ENCODE measurements around the gene ATP1A2. TPM values are rescaled to one million over a fixed set of nuclear protein-coding genes. Genes with fewer than 3 reads are reported as not detected.

The ATP1A2 gene
- total and polyA plus RNA-seq, 4 donors = 0.09 to 1.5 (median 0.29) TPM

DNA sequence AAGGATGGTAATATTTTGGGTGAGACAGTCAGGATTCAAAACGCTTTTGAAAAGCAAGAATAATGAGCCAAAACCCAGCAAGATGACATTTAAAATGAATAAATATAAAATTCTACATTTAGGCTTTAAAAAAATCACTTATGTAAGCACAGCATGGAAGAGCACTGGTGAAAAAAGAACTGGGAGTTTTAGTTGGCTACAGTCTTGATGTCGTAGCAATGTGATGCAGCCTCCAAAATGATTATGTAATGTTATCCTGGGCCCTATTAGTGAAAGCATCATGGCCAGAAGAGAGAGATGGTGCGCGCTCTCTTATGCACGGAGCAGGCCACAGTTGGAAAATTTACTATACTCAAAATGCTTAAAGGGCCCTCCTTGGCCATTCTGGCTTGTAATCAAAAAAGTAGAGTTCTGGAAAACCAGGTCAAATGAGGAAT is 29.1 kb upstream of the ATP1A2 start:
- Histone ChIP-seq H3K9ac (ENCODE audit: low read depth in 1 of 2, low read length in 2 of 2) (no peak overlapping the region), H3K9me3 (ENCODE audit: control insufficient read depth in 4 of 4, low read length in 3 of 4) (no peaks in the 10 kb centered on the region), H3K27ac (ENCODE audit: low read depth in 1 of 2, low read length in 2 of 2) (no peak overlapping the region), H3K4me3 (ENCODE audit: low read depth in 1 of 3, low read length in 3 of 3) (no peak overlapping the region), H3K27me3 (ENCODE audit: control insufficient read depth in 4 of 4, insufficient read depth in 4 of 4, low read length in 3 of 4) (peaks cover 0 to 5% (median 2%) of the 10 kb centered on the region in 4 donors), H3K36me3 (ENCODE audit: control insufficient read depth in 4 of 4, insufficient read depth in 3 of 4, low read depth in 1 of 4, low read length in 3 of 4) (peaks cover 0 to 17% (median 8%) of the 10 kb centered on the region in 4 donors), H3K4me1 (ENCODE audit: control insufficient read depth in 4 of 4, insufficient read depth in 4 of 4, low read length in 3 of 4) (peaks cover 0 to 9% (median 5%) of the 10 kb centered on the region in 4 donors)
- no peak for DNase-seq (ENCODE audit: low spot score)
- 83% methylated on average over 5 of the region's 5 CpGs for WGBS
- TF ChIP-seq FOXA1 (IDR thresholded peaks at IDR 0.05) (no peak), RXRA (IDR thresholded peaks at IDR 0.05) (no peak), SP1 (IDR thresholded peaks at IDR 0.05) (no peak), TAF1 (conservative IDR thresholded peaks at IDR 0.05) (no peak), EGR1 (IDR thresholded peaks at IDR 0.05; ENCODE audit: low read depth in 2 of 2) (no peak), JUND (IDR thresholded peaks at IDR 0.05) (no peak), HNF4G (IDR thresholded peaks at IDR 0.05) (no peak), HNF4A (conservative IDR thresholded peaks at IDR 0.05) (no peak), NR2F2 (IDR thresholded peaks at IDR 0.05) (no peak), GABPA (IDR thresholded peaks at IDR 0.05 in 1 of 2, conservative IDR thresholded peaks at IDR 0.05 in 1 of 2) (no peak), YY1 (IDR thresholded peaks at IDR 0.05) (no peak), FOXA2 (IDR thresholded peaks at IDR 0.05) (no peak)
- TF ChIP-seq, protein P1, sequence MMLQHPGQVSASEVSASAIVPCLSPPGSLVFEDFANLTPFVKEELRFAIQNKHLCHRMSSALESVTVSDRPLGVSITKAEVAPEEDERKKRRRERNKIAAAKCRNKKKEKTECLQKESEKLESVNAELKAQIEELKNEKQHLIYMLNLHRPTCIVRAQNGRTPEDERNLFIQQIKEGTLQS (IDR thresholded peaks at IDR 0.05) = no peak
- TF ChIP-seq, protein P2, sequence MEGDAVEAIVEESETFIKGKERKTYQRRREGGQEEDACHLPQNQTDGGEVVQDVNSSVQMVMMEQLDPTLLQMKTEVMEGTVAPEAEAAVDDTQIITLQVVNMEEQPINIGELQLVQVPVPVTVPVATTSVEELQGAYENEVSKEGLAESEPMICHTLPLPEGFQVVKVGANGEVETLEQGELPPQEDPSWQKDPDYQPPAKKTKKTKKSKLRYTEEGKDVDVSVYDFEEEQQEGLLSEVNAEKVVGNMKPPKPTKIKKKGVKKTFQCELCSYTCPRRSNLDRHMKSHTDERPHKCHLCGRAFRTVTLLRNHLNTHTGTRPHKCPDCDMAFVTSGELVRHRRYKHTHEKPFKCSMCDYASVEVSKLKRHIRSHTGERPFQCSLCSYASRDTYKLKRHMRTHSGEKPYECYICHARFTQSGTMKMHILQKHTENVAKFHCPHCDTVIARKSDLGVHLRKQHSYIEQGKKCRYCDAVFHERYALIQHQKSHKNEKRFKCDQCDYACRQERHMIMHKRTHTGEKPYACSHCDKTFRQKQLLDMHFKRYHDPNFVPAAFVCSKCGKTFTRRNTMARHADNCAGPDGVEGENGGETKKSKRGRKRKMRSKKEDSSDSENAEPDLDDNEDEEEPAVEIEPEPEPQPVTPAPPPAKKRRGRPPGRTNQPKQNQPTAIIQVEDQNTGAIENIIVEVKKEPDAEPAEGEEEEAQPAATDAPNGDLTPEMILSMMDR (IDR thresholded peaks at IDR 0.05; ENCODE audit: low read depth, low read length, missing input control) = no peak
- TF ChIP-seq, protein P3, sequence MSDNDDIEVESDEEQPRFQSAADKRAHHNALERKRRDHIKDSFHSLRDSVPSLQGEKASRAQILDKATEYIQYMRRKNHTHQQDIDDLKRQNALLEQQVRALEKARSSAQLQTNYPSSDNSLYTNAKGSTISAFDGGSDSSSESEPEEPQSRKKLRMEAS (IDR thresholded peaks at IDR 0.05) = no peak
- TF ChIP-seq, protein P4, sequence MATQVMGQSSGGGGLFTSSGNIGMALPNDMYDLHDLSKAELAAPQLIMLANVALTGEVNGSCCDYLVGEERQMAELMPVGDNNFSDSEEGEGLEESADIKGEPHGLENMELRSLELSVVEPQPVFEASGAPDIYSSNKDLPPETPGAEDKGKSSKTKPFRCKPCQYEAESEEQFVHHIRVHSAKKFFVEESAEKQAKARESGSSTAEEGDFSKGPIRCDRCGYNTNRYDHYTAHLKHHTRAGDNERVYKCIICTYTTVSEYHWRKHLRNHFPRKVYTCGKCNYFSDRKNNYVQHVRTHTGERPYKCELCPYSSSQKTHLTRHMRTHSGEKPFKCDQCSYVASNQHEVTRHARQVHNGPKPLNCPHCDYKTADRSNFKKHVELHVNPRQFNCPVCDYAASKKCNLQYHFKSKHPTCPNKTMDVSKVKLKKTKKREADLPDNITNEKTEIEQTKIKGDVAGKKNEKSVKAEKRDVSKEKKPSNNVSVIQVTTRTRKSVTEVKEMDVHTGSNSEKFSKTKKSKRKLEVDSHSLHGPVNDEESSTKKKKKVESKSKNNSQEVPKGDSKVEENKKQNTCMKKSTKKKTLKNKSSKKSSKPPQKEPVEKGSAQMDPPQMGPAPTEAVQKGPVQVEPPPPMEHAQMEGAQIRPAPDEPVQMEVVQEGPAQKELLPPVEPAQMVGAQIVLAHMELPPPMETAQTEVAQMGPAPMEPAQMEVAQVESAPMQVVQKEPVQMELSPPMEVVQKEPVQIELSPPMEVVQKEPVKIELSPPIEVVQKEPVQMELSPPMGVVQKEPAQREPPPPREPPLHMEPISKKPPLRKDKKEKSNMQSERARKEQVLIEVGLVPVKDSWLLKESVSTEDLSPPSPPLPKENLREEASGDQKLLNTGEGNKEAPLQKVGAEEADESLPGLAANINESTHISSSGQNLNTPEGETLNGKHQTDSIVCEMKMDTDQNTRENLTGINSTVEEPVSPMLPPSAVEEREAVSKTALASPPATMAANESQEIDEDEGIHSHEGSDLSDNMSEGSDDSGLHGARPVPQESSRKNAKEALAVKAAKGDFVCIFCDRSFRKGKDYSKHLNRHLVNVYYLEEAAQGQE (IDR thresholded peaks at IDR 0.05) = no peak

DNA sequence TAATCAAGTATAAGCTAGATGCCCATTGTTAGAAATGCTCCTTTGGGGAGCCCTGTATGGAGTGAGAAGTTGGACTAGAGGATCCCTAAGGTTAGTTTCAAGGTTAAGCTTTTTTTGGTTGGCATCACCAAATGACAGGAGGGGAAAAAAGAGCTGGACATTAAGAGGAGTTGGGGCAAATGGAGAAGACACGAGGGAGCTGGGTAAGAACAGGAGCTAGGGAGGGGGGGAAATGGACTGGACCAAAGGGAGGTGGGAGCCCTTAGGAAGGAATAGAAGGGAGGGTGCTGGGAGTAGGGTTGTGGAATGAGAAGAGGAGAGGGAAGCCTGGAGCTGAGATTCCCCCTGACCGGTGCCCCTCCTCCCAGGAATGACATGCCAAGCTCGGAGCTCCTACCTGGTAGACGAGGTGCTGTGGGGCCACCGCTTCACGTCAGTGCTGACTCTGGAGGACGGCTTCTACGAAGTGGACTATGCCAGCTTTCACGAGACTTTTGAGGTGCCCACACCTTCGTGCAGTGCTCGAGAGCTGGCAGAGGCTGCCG is 28.4 kb upstream of the ATP1A2 start:
- no peak overlapping the region for H3K9ac ChIP-seq (ENCODE audit: low read depth in 1 of 2, low read length in 2 of 2)
- no peaks in the 10 kb centered on the region for H3K9me3 ChIP-seq (ENCODE audit: control insufficient read depth in 4 of 4, low read length in 3 of 4)
- H3K4me1 ChIP-seq (ENCODE audit: control insufficient read depth in 4 of 4, insufficient read depth in 4 of 4, low read length in 3 of 4) = peaks cover 0 to 9% (median 5%) of the 10 kb centered on the region in 4 donors
- WGBS = 97% methylated on average over 12 of the region's 12 CpGs
- no peak for DNase-seq (ENCODE audit: low spot score)
- H3K36me3 ChIP-seq (ENCODE audit: control insufficient read depth in 4 of 4, insufficient read depth in 3 of 4, low read depth in 1 of 4, low read length in 3 of 4) = peaks cover 0 to 22% (median 13%) of the 10 kb centered on the region in 4 donors
- no peak overlapping the region for H3K4me3 ChIP-seq (ENCODE audit: low read depth in 1 of 3, low read length in 3 of 3)
- H3K27me3 ChIP-seq (ENCODE audit: control insufficient read depth in 4 of 4, insufficient read depth in 4 of 4, low read length in 3 of 4) = peaks cover 0 to 5% (median 2%) of the 10 kb centered on the region in 4 donors
- no peak overlapping the region for H3K27ac ChIP-seq (ENCODE audit: low read depth in 1 of 2, low read length in 2 of 2)
- TF ChIP-seq YY1 (IDR thresholded peaks at IDR 0.05) (no peak), NR2F2 (IDR thresholded peaks at IDR 0.05) (no peak), GABPA (IDR thresholded peaks at IDR 0.05 in 1 of 2, conservative IDR thresholded peaks at IDR 0.05 in 1 of 2) (no peak), RXRA (IDR thresholded peaks at IDR 0.05) (no peak), HNF4G (IDR thresholded peaks at IDR 0.05) (no peak), EGR1 (IDR thresholded peaks at IDR 0.05; ENCODE audit: low read depth in 2 of 2) (no peak), FOXA2 (IDR thresholded peaks at IDR 0.05) (no peak), RAD21 (IDR thresholded peaks at IDR 0.05) (no peak), FOXA1 (IDR thresholded peaks at IDR 0.05) (no peak)
- TF ChIP-seq, protein P1 (IDR thresholded peaks at IDR 0.05) = no peak
- TF ChIP-seq, protein P4 (IDR thresholded peaks at IDR 0.05) = no peak
- TF ChIP-seq, protein P3 (IDR thresholded peaks at IDR 0.05) = no peak
- TF ChIP-seq, protein P5, sequence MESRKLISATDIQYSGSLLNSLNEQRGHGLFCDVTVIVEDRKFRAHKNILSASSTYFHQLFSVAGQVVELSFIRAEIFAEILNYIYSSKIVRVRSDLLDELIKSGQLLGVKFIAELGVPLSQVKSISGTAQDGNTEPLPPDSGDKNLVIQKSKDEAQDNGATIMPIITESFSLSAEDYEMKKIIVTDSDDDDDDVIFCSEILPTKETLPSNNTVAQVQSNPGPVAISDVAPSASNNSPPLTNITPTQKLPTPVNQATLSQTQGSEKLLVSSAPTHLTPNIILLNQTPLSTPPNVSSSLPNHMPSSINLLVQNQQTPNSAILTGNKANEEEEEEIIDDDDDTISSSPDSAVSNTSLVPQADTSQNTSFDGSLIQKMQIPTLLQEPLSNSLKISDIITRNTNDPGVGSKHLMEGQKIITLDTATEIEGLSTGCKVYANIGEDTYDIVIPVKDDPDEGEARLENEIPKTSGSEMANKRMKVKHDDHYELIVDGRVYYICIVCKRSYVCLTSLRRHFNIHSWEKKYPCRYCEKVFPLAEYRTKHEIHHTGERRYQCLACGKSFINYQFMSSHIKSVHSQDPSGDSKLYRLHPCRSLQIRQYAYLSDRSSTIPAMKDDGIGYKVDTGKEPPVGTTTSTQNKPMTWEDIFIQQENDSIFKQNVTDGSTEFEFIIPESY (IDR thresholded peaks at IDR 0.05) = no peak
